NB4 (cell line): ENCODE data around the gene AMBP.

Source experiments
- DNase-seq: peaks from one replicate; pipeline ENCODE4 v3.0.0; 2010; ENCODE audit warnings: low read depth
- H3K4me3 ChIP-seq: one replicate; pipeline ENCODE4 v1.5.1; 2011; ENCODE audit warnings: mild to moderate bottlenecking, low read depth, low read length, moderate library complexity
- CTCF ChIP-seq: IDR thresholded peaks from one replicate; pipeline ENCODE4 v1.5.1; 2012; ENCODE audit warnings: low read depth, low read length
- MAX ChIP-seq: IDR thresholded peaks from 2 replicates; pipeline ENCODE4 v1.6.1; 2011; ENCODE audit warnings: low read depth, low read length
- MYC ChIP-seq: IDR thresholded peaks from 2 replicates; pipeline ENCODE4 v1.6.1; 2011; ENCODE audit warnings: low read depth, low read length
- POLR2A ChIP-seq: IDR thresholded peaks from 2 replicates; pipeline ENCODE4 v1.6.1; 2011; ENCODE audit warnings: mild to moderate bottlenecking; ENCODE audit not compliant: insufficient read length; ENCODE audit errors: extremely low read depth

Gene AMBP

DNA sequence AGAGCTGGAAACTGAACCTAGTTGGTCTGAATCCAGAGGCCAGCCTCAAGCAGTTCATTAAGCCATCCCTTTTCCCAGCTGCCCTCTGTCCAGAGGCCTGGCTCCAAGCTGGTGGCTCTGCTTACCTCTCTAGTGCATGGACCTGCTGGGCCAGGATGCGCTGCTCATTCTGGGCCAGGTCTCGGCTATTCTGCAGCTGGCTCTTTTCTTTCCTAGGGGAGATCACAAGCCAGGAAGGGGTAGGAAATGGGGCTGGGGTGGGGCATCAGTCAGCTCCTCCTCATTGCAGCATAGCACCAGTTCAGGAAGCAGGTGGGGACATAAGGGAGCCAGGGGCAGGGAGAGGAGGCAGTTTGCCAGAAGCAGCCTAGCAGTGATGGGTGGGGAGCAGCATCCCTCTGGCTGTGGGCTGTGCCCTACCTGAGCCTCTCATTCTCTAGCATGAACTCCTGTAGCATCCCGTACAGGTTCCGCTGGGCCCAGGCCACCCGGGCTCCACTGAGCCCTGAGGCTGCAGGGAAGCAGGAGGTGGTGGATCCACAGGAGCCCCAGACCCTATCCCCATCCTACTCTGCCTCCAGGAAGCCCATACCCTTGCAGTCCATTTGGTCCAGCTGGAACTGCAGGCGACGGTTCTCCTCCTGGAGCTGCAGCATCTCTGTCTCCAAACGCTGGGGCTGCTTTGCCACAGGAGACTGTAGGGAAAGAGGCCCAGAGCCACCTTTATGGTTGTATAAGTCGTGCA, 15.8 kb upstream of the AMBP start:
- DNase-seq = no peak
- H3K4me3 ChIP-seq = no peak overlapping the region
- TF ChIP-seq MAX (no peak), POLR2A (no peak), CTCF (no peak), MYC (no peak)

- no peak for TF ChIP-seq CTCF
- no peak for TF ChIP-seq MYC
- TF ChIP-seq MAX = no peak
- TF ChIP-seq POLR2A = no peak
- H3K4me3 ChIP-seq = no peak overlapping the region
- no peak for DNase-seq
Observed at GRCh38 chr9:114093031-114093471, 15.0 kb upstream of the AMBP start.

DNA sequence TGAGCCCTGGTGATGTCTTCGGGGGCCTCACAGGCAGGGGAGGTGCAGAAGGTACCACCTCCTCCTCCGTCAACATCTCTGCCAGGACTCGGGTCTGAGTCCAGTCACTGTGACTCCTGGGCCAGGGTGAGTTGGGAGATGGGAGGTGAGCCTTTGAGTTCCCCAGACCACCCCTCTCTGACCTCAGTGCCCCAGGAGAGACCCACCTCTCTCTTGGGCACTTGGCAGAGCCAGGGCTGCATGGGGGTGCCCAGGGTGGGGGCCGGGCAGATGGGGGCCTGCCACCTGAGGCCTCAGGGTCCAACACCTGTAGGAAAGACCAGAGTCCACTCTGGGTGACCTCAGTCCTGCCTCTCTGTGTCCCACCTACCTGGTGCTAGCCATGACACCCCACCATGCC, 14.2 kb upstream of the AMBP start:
- DNase-seq = no peak
- TF ChIP-seq MYC (no peak), CTCF (no peak)

DNA sequence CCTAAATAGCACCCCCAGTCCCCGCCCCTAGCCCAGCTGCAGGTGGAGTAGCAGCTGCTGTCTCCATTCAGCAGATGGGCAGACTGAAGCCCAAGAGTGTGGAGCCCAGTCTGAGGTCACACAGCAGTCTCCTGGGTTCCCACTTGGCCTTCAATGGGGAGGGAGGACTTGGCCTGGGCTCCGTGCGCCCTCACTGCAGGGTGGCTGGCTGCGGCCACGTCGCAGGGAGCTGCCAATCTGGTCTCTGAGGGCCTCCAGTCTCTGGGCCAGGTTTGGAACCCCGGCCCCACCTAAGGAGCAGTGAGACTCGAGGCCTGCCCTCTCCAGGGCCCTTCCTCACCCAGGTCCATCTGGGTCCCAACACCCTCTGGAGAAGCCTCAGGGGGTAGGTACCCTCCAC, 13.6 kb upstream of the AMBP start:
- H3K4me3 ChIP-seq = no peak overlapping the region
- TF ChIP-seq MYC = no peak
- TF ChIP-seq MAX = no peak
- no peak for TF ChIP-seq CTCF
- no peak for TF ChIP-seq POLR2A
- no peak for DNase-seq

More for the DNA sequence above, 14.2 kb upstream of the AMBP start:
- no peak overlapping the region for H3K4me3 ChIP-seq

DNA sequence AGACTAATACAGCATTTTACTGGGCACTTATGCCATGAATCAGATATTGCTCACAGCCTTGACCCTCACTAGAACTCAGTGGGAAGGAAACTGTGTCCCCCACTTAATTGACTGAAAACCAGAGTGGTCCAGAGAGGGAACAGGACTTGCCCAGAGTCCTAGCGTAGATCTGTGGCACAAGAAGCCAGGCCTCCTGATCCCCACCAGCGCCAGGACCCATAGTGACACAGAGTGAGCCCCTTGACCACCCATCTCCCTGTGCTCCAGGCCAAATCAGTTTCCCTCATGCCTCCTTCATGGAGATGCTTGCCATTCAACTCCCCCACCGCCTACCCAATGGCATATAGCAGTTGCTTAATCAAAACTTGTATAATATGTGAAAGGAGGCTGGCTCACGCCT, 12.7 kb upstream of the AMBP start:
- DNase-seq = no peak
- no peak for TF ChIP-seq MAX
- TF ChIP-seq CTCF = no peak
- no peak for TF ChIP-seq MYC
- TF ChIP-seq POLR2A = no peak

More for the DNA sequence above, 12.7 kb upstream of the AMBP start:
- no peak overlapping the region for H3K4me3 ChIP-seq
